Keratinocyte (primary cell): ENCODE results near the gene KIF21A. TPM values are rescaled to one million over a fixed set of nuclear protein-coding genes. Genes with fewer than 3 reads are reported as not detected.
A peak's percentile ranks its signal among the peaks of the same experiment; 100 is the strongest.

ENCODE experiments used
- DNase-seq: peaks from one replicate; pipeline ENCODE4 v3.0.0-alpha.2; 2011; ENCODE audit warnings: low read depth, missing footprints, low spot score
- FAIRE-seq: peaks from 2 replicates; lab custom pipeline; 2011; peaks lifted over from hg19 to GRCh38; lab: Jason Lieb, UNC
- H2AFZ ChIP-seq: 2 replicates; pipeline ENCODE4 v1.6.0; 2012; ENCODE audit warnings: low read length, control low read depth, inconsistent platforms; ENCODE audit not compliant: control insufficient read depth
- H3K27ac ChIP-seq: 2 replicates; pipeline ENCODE4 v1.5.1; 2011; ENCODE audit warnings: low read length; ENCODE audit not compliant: control insufficient read depth, insufficient read depth
- H3K27me3 ChIP-seq: 3 replicates; pipeline ENCODE4 v1.6.0; 2011; ENCODE audit warnings: low read length; ENCODE audit not compliant: control insufficient read depth, insufficient read depth; ENCODE audit errors: extremely low read depth
- H3K36me3 ChIP-seq, 2 experiments: 2 replicates in 1 of 2; 3 replicates in 1 of 2; pipeline ENCODE4 v1.5.1; 2011; ENCODE audit warnings: low read length in 2 of 2, mild to moderate bottlenecking in 1 of 2; ENCODE audit not compliant: control insufficient read depth in 2 of 2, insufficient read depth in 2 of 2; ENCODE audit errors: extremely low read depth in 1 of 2
- H3K4me1 ChIP-seq: 3 replicates; pipeline ENCODE4 v1.5.1; 2011; ENCODE audit warnings: low read length; ENCODE audit not compliant: control insufficient read depth, insufficient read depth; ENCODE audit errors: extremely low read depth
- H3K4me2 ChIP-seq: 3 replicates; pipeline ENCODE4 v1.6.0; 2011; ENCODE audit warnings: low read depth, low read length; ENCODE audit not compliant: control insufficient read depth, insufficient read depth; ENCODE audit errors: extremely low read depth
- H3K4me3 ChIP-seq, 3 experiments: fragments of 200-600 bp in 1 of 3; sonication (generic) in 1 of 3; 2 replicates in 2 of 3; 3 replicates in 1 of 3; pipeline ENCODE4 v1.5.1; 2011 to 2016; ENCODE audit warnings: low read length in 3 of 3, mild to moderate bottlenecking in 3 of 3, control low read depth in 2 of 3, inconsistent platforms in 1 of 3, low read depth in 1 of 3, mixed read lengths in 1 of 3, mixed run types in 1 of 3, moderate library complexity in 1 of 3; ENCODE audit not compliant: control insufficient read depth in 2 of 3, insufficient read depth in 2 of 3; ENCODE audit errors: extremely low read depth in 1 of 3
- H3K79me2 ChIP-seq: 2 replicates; pipeline ENCODE4 v1.6.0; 2012; ENCODE audit warnings: low read length; ENCODE audit not compliant: control insufficient read depth, insufficient read depth
- H3K9ac ChIP-seq: 3 replicates; pipeline ENCODE4 v1.6.0; 2011; ENCODE audit warnings: low read length; ENCODE audit not compliant: control insufficient read depth, insufficient read depth; ENCODE audit errors: extremely low read depth
- H3K9me1 ChIP-seq: 3 replicates; pipeline ENCODE4 v1.6.0; 2011; ENCODE audit warnings: low read length; ENCODE audit not compliant: control insufficient read depth, insufficient read depth; ENCODE audit errors: extremely low read depth
- H3K9me3 ChIP-seq: 2 replicates; pipeline ENCODE4 v1.5.1; 2012; ENCODE audit warnings: low read depth, low read length; ENCODE audit not compliant: control insufficient read depth
- H4K20me1 ChIP-seq: 3 replicates; pipeline ENCODE4 v1.6.0; 2011; ENCODE audit warnings: low read length; ENCODE audit not compliant: control insufficient read depth, insufficient read depth; ENCODE audit errors: extremely low read depth
- CTCF ChIP-seq, 3 experiments: IDR thresholded peaks in 1 of 3; conservative IDR thresholded peaks in 1 of 3; optimal IDR thresholded peaks in 1 of 3; 2 replicates in 2 of 3; 3 replicates in 1 of 3; pipeline versions ENCODE3 to v1.5.1; 2011; ENCODE audit warnings: low read length in 3 of 3, mild to moderate bottlenecking in 3 of 3, moderate library complexity in 2 of 3, control low read depth in 1 of 3, inconsistent platforms in 1 of 3; ENCODE audit not compliant: insufficient read depth in 2 of 3; ENCODE audit errors: extremely low read depth in 1 of 3
- EZH2 ChIP-seq: IDR thresholded peaks from one replicate; pipeline ENCODE4 v1.6.1; 2012; ENCODE audit warnings: inconsistent platforms, mild to moderate bottlenecking, low read length, moderate library complexity
- dilution Hi-C: fragments of 300-500 bp; cut with MboI; formaldehyde crosslinking; loops from one replicate; pipeline ENCODE4 v1.7.0; 2020; ENCODE audit warnings: low sequenced_read_pairs; ENCODE audit not compliant: extremely low pct_ligation_motif_present
- polyA plus RNA-seq, 5 experiments: library from polyadenylated mRNA; depleted of rRNA in 3 of 5; stranded (reverse) in 3 of 5; stranded (forward) in 1 of 5; unstranded in 1 of 5; fragments of >200 nt; gene quantifications; 1 replicate in 1 of 5; 2 replicates in 3 of 5; 3 replicates in 1 of 5; pipeline versions ENCODE4 v1.2.1 to v1.2.3, GENCODE V29; 2011 to 2012; ENCODE audit warnings: missing spikeins in 2 of 5, low read depth in 1 of 5, low replicate concordance in 1 of 5

Gene KIF21A
- polyA plus RNA-seq, 1 donor (not counting 4 experiments of a cell fraction or from before 2014, with no cell fraction given): 27.5 TPM

GRCh38 chr12:39402922-39403321, 40.0 kb downstream of the KIF21A start:
- DNase-seq (no peak), FAIRE-seq (peak; percentile 74)
- dilution Hi-C loops: no loop called here
- Histone ChIP-seq H3K79me2 (peaks cover 4% of the 10 kb centered on the region), H4K20me1 (no peaks in the 10 kb centered on the region), H3K4me3 (no peak overlapping the region), H3K27me3 (no peaks in the 10 kb centered on the region), H3K4me1 (peaks cover 11% of the 10 kb centered on the region), H3K36me3 (no peaks in the 10 kb centered on the region), H3K9me3 (no peaks in the 10 kb centered on the region), H3K4me2 (peak overlapping the region; percentile 2), H3K9ac (no peak overlapping the region), H2AFZ (no peak overlapping the region), H3K27ac (no peak overlapping the region), H3K9me1 (no peaks in the 10 kb centered on the region)
- TF ChIP-seq CTCF (optimal IDR thresholded peaks at IDR 0.05 in 1 of 3, IDR thresholded peaks at IDR 0.05 in 1 of 3, conservative IDR thresholded peaks at IDR 0.05 in 1 of 3; ENCODE audit: extremely low read depth in 1 of 3, insufficient read depth in 2 of 3, low read length in 3 of 3) (no peak), EZH2 (no peak)

GRCh38 chr12:39401459-39401858, 41.5 kb downstream of the KIF21A start:
- no peak overlapping the region for H3K9ac ChIP-seq
- no peak overlapping the region for H3K27ac ChIP-seq
- H3K79me2 ChIP-seq: peaks cover 4% of the 10 kb centered on the region
- dilution Hi-C loops: no loop called here
- H3K27me3 ChIP-seq: no peaks in the 10 kb centered on the region
- no peak for TF ChIP-seq EZH2
- TF ChIP-seq CTCF (optimal IDR thresholded peaks at IDR 0.05 in 1 of 3, IDR thresholded peaks at IDR 0.05 in 1 of 3, conservative IDR thresholded peaks at IDR 0.05 in 1 of 3; ENCODE audit: extremely low read depth in 1 of 3, insufficient read depth in 2 of 3, low read length in 3 of 3): no peak
- FAIRE-seq (no peak), DNase-seq (no peak)
- no peak overlapping the region for H3K4me2 ChIP-seq
- H3K36me3 ChIP-seq: no peaks in the 10 kb centered on the region
- no peaks in the 10 kb centered on the region for H4K20me1 ChIP-seq
- H2AFZ ChIP-seq: no peak overlapping the region
- peaks cover 11% of the 10 kb centered on the region for H3K4me1 ChIP-seq
- no peak overlapping the region for H3K4me3 ChIP-seq
- H3K9me3 ChIP-seq: no peaks in the 10 kb centered on the region
- H3K9me1 ChIP-seq: no peaks in the 10 kb centered on the region
